Kidney (tissue), 14 donors: ENCODE results near the gene CRHR2. TPM values are rescaled to one million over a fixed set of nuclear protein-coding genes. Genes with fewer than 3 reads are reported as not detected.
A peak's percentile ranks its signal among the peaks of the same experiment; 100 is the strongest.

Experiments used
- DNase-seq, 5 donors: peaks; one replicate each; pipeline ENCODE4 v3.0.0-alpha.2; 2013 to 2020
- FAIRE-seq: peaks from 2 replicates; lab custom pipeline; 2012; peaks lifted over from hg19 to GRCh38; lab: Jason Lieb, UNC
- H3K27ac ChIP-seq, 2 donors: one replicate each; pipeline ENCODE4 v1.7.0; 2013; ENCODE audit warnings: low read depth in 2 of 2, low read length in 2 of 2, inconsistent platforms in 1 of 2
- H3K27me3 ChIP-seq: one replicate; pipeline ENCODE4 v1.7.1; 2013; ENCODE audit warnings: low read length, inconsistent platforms; ENCODE audit not compliant: control insufficient read depth, insufficient read depth
- H3K36me3 ChIP-seq, 3 donors: one replicate each; pipeline versions ENCODE4 v1.7.0 to v1.7.1; 2013; ENCODE audit warnings: low read length in 3 of 3, control low read depth in 1 of 3, inconsistent platforms in 1 of 3; ENCODE audit not compliant: insufficient read depth in 3 of 3, control insufficient read depth in 2 of 3
- H3K4me1 ChIP-seq, 3 donors: one replicate each; pipeline versions ENCODE4 v1.7.0 to v1.7.1; 2013; ENCODE audit warnings: low read length in 3 of 3, inconsistent platforms in 1 of 3, low read depth in 1 of 3; ENCODE audit not compliant: control insufficient read depth in 2 of 3, insufficient read depth in 2 of 3
- H3K4me3 ChIP-seq, 3 donors: one replicate each; pipeline versions ENCODE4 v1.7.0 to v1.8.1; 2013; ENCODE audit warnings: low read length in 3 of 3, control low read depth in 1 of 3, inconsistent platforms in 1 of 3
- H3K9ac ChIP-seq, 3 donors: one replicate each; pipeline versions ENCODE4 v1.7.0 to v1.7.1; 2013; ENCODE audit warnings: low read length in 3 of 3, control low read depth in 1 of 3, inconsistent platforms in 1 of 3
- H3K9me3 ChIP-seq, 3 donors: one replicate each; pipeline versions ENCODE4 v1.7.0 to v1.7.1; 2013; ENCODE audit warnings: low read length in 3 of 3, control low read depth in 1 of 3, inconsistent platforms in 1 of 3; ENCODE audit not compliant: control insufficient read depth in 2 of 3, insufficient read depth in 1 of 3
- CTCF ChIP-seq: IDR thresholded peaks from 3 replicates; pipeline ENCODE4 v1.5.1; 2012; ENCODE audit warnings: mild to moderate bottlenecking, moderate library complexity, borderline replicate concordance; ENCODE audit not compliant: insufficient read depth; ENCODE audit errors: extremely low read depth
- intact Hi-C: fragments of 100-400 bp; cut with DNase I; formaldehyde crosslinking; loops from one replicate; pipeline ENCODE4 v1.11.1; 2022
- polyA plus RNA-seq: library from polyadenylated mRNA; stranded (reverse); fragments of 350-450 nt; fragmentation: Illumina TruSeq; extraction: RNeasy Lipid Tissue Mini Kit (QIAGEN cat#74804); gene quantifications from one replicate; pipeline ENCODE4 v1.2.3, GENCODE V29; 2014; ENCODE audit warnings: low read depth, low replicate concordance; ENCODE audit not compliant: insufficient read depth
- total RNA-seq: library from RNA; stranded (reverse); fragmentation: NEBNext Ultra II Directional; extraction: Animal tissue kit (Norgen Biotek cat#: 25700); gene quantifications from one replicate; pipeline ENCODE4 v1.2.1, GENCODE V29; 2021
- donor health status: control.
- donor health status: control.
- donor health status: control.
- donor health status: control.
- donor health status: control.
- donor health status: DM: yes; HTN: yes; CAD: no.
- donor health status: Normal renal cell carcinoma (clear cell type).

Gene CRHR2
- total and polyA plus RNA-seq, 2 donors from 2014 or later: not detected

GRCh38 chr7:30667172-30667571, 15.1 kb downstream of the CRHR2 start:
- no peaks in the 10 kb centered on the region for H3K36me3 ChIP-seq
- no peak overlapping the region for H3K27ac ChIP-seq
- no peak overlapping the region for H3K4me3 ChIP-seq
- intact Hi-C loops: no loop called here
- H3K27me3 ChIP-seq: no peaks in the 10 kb centered on the region
- TF ChIP-seq CTCF: no peak
- H3K9ac ChIP-seq: no peak overlapping the region
- DNase-seq (peak in 1 of 5 donors; percentile 6), FAIRE-seq (no peak)
- no peaks in the 10 kb centered on the region for H3K9me3 ChIP-seq
- no peaks in the 10 kb centered on the region for H3K4me1 ChIP-seq

- Histone ChIP-seq H3K4me3 (no peak overlapping the region), H3K36me3 (no peaks in the 10 kb centered on the region), H3K9me3 (no peaks in the 10 kb centered on the region), H3K27ac (no peak overlapping the region), H3K4me1 (no peaks in the 10 kb centered on the region), H3K27me3 (no peaks in the 10 kb centered on the region), H3K9ac (no peak overlapping the region)
- intact Hi-C loops: no loop called here
- TF ChIP-seq CTCF: no peak
- peak in 1 of 5 donors; percentile 40 for DNase-seq
- FAIRE-seq: no peak
Measured at GRCh38 chr7:30665449-30665848, 16.8 kb downstream of the CRHR2 start.

GRCh38 chr7:30665043-30665442, 17.2 kb downstream of the CRHR2 start:
- Histone ChIP-seq H3K27me3 (no peaks in the 10 kb centered on the region), H3K36me3 (no peaks in the 10 kb centered on the region), H3K9me3 (no peaks in the 10 kb centered on the region), H3K4me1 (no peaks in the 10 kb centered on the region), H3K9ac (no peak overlapping the region), H3K4me3 (no peak overlapping the region), H3K27ac (no peak overlapping the region)
- FAIRE-seq: no peak
- peak in 1 of 5 donors; percentile 38 for DNase-seq
- intact Hi-C loops: no loop called here
- no peak for TF ChIP-seq CTCF

- intact Hi-C loops: no loop called here
- Histone ChIP-seq H3K36me3 (no peaks in the 10 kb centered on the region), H3K9me3 (no peaks in the 10 kb centered on the region), H3K4me3 (no peak overlapping the region), H3K27ac (no peak overlapping the region), H3K27me3 (no peaks in the 10 kb centered on the region), H3K9ac (no peak overlapping the region), H3K4me1 (no peaks in the 10 kb centered on the region)
- TF ChIP-seq CTCF: no peak
- FAIRE-seq (no peak), DNase-seq (peak in 1 of 5 donors; percentile 40)
Measured at GRCh38 chr7:30664184-30664885, 17.9 kb downstream of the CRHR2 start.
